GM18505 (cell line): ENCODE measurements around the gene MRPL45.

Source experiments
- ATAC-seq: cut with Tn5 transposase; IDR thresholded peaks from one replicate; pipeline ENCODE4 v1.9.1; 2021; ENCODE audit not compliant: unreplicated experiment
- POLR2A ChIP-seq: IDR thresholded peaks from 4 replicates; pipeline ENCODE4 v1.6.1; 2011; ENCODE audit warnings: borderline replicate concordance; ENCODE audit not compliant: insufficient read depth, insufficient read length; ENCODE audit errors: extremely low read depth

The MRPL45 gene

GRCh38 chr17:38363016-38363415, 66.0 kb downstream of the MRPL45 start:
- no peak for ATAC-seq
- TF ChIP-seq POLR2A = no peak

- no peak for TF ChIP-seq POLR2A
- no peak for ATAC-seq
Measured at GRCh38 chr17:38364741-38365140, 67.8 kb downstream of the MRPL45 start.

- no peak for TF ChIP-seq POLR2A
- ATAC-seq = no peak
Measured at GRCh38 chr17:38369124-38369886, 72.3 kb downstream of the MRPL45 start.
